ENCODE data around the gene FN1.
"Not testable (repeated sequence)": the region's sequence is repeated elsewhere in the genome, so short reads cannot be mapped to it uniquely, and the experiment has no call there.

The FN1 gene

DNA sequence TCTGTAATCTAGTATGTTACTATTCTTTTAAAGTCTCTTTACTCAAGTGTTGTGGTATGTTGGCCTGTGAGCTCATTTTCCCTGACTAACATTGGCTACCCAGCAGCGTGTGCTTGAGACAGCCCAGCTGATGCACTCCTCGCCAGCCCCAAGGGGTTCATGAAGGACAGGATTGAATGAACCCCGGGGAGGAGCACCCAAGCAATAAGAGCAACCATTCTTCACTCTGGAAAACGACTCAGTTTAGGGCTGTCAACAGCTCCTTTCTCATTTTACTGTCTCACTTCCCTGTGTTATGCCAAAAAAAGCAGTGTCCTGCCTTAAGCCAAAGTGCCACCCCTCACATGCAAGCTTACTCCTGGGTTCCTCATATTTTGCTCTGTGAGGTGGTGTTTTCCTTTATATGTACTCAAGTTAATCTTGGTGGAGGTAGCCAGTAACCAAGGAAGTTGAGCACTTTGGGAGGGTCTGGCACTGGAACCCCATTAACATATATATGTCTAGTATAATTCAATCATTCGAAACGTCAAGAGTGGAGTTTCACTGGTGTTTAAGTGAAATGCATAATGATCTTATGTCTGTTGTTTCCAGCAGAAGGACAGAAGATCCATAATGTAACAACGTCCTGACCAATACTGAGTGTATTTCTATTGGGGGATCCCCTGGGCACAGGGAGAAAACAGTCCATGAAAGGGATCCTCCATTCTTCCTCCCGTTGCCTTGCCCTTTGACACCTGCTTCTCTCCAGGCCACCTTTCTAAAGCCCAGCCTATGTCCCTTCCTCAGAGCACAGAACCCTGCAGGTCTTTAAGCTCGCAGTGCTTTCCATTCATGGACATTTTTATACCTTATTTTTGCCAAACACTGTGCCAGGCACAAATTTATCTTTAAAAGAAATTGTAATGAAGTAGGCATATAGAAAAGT is 80.8 kb downstream of the FN1 start:
- no peak for DNase-seq

DNA sequence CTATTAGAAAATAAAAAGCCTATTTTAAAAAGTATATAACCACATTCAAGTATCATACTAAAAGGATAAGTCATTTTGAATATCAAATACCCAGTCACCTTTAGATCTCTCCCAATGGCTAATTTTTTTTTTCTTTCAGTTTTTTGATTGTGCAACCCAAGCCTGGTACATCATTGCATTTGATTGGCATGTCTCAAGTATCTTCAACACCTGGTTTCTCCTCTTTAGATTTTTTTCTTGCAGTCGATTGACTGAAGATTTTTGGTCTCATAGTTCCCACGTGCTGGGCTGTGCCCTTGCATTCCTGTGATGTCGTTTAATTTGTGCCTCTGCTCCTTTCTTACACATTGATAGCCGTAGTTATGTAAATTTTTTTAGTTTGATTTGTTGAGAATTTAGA is 83.3 kb downstream of the FN1 start:
- DNase-seq: no peak

DNA sequence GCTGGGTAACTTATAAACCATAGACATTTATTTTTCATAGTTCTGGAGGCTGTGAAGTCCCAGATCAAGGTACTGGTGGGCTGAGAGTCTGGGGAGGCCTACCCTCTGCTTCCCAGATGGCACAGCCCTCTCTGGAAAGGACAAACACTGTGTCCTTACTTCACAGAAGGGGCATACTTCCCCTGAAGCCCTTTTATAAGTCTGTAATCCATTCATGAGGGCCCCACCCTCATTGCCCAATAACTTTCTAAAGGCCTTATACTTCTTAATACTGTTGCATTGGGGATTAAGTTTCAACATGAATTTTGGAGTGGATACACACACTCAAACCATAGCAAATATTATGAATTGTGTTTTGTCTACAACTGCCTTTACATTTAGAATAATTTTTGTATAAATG is 88.0 kb downstream of the FN1 start:
- DNase-seq: no peak

DNA sequence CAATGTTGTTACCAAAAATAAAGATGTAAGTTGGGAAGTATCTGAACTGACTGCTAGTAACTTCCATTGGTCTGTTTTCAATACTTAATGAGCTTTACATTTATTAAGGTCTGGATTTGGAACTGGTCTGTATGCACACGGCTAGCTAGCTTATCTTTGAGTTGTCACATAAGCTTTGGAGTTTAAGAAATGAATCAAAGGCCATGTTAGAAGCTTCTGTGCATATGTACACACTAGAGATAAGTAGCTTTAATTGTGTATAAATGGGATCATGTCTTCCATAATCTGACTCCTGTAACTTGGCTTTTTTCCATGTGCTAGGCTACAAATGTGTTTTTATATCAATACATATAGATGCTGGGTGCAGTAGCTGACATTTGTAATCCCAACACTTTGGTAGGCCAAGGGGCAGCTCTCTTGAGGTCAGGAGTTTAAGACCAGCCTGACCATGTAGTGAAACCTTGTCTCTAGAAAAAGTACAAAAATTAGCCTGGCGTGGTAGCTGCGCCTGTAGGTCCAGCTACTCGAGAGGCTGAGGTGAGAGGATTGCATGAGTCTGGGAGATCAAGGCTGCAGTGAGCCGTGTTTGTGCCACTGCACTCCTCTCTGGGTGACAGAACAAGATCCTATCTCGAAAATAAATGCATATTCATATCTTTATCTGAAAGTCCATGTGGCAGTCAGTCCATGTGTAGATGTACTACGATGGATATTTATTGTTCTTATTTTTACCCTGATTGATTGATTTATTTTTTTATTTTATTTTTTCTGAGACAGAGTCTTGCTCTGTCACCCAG is 96.8 kb downstream of the FN1 start:
- no peak for DNase-seq

DNA sequence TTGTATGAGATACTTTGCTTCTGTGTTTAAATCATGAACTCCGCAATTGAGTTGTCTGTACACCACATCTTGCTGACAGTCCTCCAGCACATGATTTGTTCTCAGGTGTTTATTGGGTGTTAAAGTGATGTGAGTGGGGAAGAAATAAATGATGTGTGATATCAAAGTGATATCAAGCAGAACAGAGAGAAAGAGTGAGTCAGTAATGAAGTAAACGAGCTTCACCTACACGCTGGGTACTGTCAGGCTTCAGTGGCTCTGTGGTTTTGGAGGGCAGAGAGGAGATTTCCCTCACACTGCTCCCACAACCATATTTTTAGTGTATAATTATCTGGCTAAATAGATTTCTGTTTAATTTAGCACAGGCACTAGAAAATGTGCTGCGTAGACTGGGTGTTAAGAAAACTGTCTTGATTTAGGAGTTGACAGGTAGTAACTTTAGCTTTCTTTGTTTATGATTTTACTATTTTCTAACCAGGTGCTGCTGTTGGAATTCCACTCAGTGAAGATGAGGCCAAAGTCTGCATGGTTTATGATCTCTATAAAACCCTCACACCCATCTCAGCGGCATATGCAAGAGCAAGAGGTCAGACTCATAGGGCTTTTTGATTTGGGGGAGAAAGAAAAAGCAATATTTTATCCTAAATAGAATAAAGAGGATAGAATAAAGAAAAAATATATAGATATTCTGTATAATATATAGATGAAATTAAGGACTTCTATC is 102.8 kb downstream of the FN1 start:
- no peak for DNase-seq

DNA sequence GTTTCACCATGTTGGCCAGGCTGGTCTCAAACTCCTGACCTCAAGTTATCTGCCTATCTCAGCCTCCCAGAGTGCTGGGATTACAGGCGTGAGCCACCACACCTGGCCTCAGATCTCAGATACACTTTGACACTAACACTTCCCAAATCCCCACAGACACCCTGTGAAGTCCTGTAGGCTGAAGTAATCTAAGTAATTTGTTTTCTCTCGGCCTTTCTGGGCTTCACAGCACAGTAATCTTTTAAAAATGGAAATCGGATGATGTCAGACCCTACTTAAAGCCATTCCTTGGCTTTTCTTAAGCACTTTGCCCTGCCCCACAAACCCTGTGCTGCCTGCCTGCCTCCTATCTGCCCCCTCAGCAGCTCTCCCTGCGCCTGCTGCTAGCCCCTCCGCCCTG is 107.8 kb downstream of the FN1 start:
- DNase-seq: no peak

DNA sequence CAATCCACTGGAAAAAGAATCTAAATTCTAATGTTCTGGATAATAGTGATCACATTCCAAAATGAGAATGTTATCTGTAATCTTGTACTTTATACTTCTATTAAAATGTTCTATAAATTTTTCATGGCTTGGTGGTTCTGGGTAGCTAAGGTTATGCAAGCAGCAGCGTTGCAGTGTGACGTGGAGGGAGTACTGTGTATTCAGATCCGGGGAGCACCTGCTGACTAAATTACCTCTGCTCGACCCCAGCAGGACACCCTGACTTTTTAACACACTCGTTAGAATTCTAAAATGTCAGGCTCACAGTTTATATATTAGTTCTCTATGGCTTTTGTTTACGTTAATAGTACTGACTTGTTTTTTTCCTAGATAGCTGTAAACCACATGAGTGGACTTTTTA is 111.1 kb downstream of the FN1 start:
- DNase-seq: peak in 1 of 51 donors; percentile 11

DNA sequence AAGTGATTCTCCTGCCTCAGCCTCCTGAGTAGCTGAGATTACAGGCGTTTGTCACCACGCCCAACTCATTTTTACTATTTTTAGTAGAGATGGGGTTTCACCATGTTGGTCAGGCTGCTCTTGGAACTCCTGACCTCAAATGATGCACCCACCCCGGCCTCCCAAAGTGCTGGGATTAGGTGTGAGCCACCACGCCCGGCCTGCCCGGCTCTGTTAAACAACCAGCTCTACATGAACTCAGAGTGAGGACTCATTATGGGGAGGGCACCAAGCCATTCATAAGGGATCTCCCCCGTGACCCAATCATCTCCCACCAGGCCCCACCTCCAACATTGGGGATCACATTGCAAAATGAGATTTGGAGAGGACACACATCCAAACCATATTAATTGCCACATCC is 115.2 kb downstream of the FN1 start:
- no peak for DNase-seq

DNA sequence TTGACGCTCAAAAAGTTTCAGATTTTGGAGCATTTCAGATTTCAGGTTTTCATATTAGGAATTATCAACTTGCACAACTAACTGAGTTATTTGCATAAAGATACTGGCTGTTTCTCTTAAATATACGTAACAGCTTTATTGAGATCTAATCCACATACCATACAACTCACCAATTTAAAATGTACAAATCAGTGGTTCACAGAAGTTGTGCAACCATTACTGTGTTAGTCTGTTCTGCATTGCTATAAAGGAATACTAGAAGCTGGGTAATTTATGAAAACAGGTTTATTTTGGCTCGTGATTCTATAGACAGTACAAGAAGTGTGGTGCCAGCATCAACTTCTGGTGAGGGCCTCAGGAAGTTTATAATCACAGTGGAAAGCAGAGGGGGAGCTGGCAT is 115.8 kb downstream of the FN1 start:
- no peak for DNase-seq

DNA sequence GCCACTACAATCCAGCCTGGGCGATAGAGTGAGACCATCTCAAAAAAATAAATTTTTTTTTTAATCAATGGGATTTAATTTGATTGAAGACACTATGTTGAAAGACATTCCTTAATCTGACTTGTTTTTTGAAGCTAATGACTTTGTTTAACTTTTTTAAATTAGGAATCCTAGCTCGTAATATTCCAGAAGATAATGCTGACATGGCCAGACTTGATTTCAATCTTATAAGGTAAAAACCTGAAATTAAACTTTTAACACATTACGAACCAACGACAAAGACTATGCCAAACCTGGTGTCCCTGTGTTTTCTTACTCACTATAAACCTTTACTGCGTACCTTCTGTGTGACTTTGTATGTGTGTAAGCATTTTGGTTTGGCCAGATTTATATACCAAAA is 116.4 kb downstream of the FN1 start:
- no peak for DNase-seq

DNA sequence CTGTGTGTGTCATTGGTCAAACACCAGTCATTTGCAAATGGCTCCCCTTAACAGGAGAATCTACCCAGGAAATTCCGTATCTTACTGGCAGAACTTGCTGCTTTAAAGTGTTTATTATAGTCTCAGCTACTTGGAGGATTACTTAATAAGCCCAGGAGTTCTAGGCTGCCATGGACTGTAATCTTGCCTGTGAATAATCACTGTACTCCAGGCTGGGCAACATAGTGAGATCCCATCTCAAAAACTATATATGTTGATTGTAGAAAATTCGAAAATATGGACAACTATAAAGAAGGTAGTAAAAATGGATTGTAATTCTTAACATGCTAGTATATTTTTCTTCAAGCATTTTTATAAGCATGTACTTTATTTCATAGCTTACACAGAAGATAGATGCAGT is 119.5 kb downstream of the FN1 start:
- no peak for DNase-seq

DNA sequence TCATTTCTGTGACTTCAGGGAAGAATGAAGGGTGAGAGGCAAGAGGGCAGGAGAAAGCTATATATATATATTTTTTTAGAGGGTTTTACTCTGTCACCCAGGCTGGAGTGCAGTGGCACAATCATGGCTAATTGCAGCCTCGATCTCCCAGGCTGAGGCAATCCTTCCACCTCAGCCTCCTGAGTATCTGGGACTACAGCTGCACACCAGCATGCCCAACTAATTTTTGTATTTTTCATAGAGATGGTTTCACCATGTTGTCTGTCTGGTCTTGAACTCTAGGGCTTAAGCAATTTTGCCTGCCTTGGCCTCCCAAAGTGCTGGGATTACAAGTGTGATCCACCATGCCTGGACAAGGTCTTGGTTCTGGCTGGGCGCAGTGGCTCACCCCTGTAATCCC is 120.6 kb downstream of the FN1 start:
- DNase-seq: no peak

DNA sequence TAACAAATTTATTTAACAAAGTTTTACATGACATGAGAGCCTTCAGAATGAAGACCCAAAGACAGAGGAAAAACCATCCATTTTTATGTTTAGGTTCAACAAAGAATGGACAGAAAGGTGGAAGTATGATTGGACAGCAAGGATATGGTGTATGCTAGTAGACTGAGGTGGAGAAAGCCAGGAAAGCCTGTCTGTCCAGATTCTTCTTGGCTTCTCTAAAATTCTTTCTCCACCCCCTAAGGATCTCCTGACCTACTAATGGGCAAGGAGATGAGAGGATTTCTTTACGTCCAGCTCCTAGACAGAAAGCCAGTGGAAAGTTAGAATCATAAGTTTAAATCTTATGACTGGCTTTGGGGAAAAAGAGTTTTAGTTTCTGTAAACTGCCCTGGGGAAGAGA is 121.0 kb downstream of the FN1 start:
- DNase-seq: no peak

DNA sequence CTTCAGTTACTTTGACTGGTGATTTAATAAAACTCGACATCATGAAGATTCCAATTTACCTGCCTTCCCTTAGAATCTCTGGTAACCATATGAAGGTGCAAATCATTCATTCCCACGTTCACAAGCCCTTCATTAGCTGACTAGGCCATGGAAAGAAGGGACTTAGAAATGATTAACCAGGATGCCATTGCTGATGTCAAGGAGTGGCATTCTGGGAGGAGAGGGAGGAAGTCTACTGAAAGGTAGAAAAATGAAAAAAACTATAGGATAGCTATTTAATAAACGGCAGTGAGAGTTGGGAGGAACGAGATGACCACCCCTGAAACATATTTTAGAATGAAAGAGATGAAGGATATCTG is 122.6 kb downstream of the FN1 start:
- no peak for DNase-seq

DNA sequence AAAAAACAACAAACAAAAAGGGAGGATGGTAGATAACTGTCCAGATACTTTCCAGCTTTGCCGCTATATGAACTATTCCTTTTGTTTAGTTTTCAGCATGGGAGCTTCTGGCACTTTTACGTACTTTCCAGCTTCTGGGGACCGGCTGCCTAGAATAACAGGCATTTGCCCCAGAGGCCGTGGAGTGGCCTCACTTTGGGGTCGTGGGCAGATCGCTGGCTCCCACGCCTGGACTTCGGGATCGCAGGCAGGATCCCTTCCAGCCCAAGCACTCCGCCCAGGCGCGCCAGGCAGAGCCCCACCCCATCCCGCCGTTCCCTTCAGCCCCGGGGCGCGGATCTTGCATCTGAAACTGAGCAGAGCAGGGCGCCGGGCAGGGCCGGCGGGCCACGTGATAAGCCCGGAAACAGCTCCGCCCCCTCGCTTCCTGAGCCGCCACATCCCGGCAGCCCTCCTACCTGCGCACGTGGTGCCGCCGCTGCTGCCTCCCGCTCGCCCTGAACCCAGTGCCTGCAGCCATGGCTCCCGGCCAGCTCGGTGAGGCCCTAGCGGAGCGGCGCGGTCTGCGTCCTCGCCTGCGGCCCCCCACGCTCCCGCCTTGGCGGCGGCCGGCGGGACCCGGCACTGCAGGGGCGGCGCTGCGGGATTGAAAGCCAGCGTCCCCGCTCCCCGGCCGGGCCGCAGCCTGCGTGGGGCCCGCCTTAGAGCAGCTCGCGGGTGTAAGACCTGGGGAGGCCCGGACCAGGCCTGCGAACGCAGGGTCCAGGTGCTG is 124.1 kb downstream of the FN1 start, which contains the start of gene ATIC:
TSS of gene ATIC (plus strand) at position 435 of the 772 bp plus-strand sequence. CDS start at position 519, 84 bp downstream.
- peak; percentile 38 to 96 (median 88) for DNase-seq

DNA sequence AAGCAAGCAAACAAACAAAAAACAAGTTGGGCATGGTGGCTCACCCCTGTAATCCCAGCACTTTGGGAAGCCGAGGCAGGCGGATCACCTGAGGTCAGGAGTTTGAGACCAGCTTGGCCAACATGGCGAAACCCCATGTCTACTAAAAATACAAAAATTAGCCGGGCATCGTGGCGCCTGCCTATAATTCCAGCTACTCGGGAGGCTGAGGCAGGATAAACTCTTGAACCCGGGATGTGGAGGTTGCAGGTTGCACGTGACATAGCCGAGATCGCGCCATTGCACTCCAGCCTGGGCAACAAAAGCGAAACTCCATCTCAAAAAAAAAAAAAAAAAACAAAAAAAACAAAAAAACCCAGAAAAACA is 124.6 kb downstream of the FN1 start:
- not testable (repeated sequence) for DNase-seq

Measured in hypothalamus (tissue), 51 donors.